Kidney epithelial cell (primary cell): Measurements from ENCODE around the gene PARP16. TPM values are rescaled to one million over a fixed set of nuclear protein-coding genes. Genes with fewer than 3 reads are reported as not detected.
"Not testable (repeated sequence)": the region's sequence is repeated elsewhere in the genome, so short reads cannot be mapped to it uniquely, and the experiment has no call there.

Experiments used
- DNase-seq: peaks from one replicate; pipeline ENCODE4 v3.0.0-alpha.2; 2010; ENCODE audit warnings: low read depth
- H3K27me3 ChIP-seq: 2 replicates; pipeline ENCODE4 v1.6.0; 2011; ENCODE audit warnings: low read length; ENCODE audit not compliant: control insufficient read depth, insufficient read depth
- H3K36me3 ChIP-seq: 2 replicates; pipeline ENCODE4 v1.5.1; 2011; ENCODE audit warnings: low read length; ENCODE audit not compliant: control insufficient read depth, insufficient read depth
- H3K4me3 ChIP-seq: 2 replicates; pipeline ENCODE4 v1.5.1; 2011; ENCODE audit warnings: low read depth, mild to moderate bottlenecking, control low read depth, low read length
- CTCF ChIP-seq: IDR thresholded peaks from 2 replicates; pipeline ENCODE4 v1.5.1; 2011; ENCODE audit warnings: mild to moderate bottlenecking, moderate library complexity, low read length, control low read depth, inconsistent platforms; ENCODE audit not compliant: insufficient read depth, poor library complexity, severe bottlenecking
- total RNA-seq: library from RNA; depleted of rRNA; stranded (reverse); fragments of >200 nt; gene quantifications from 2 replicates; pipeline ENCODE4 v1.2.3, GENCODE V29; 2015

The PARP16 gene
- total RNA-seq, 1 donor from 2014 or later, result 11.8 TPM

- Histone ChIP-seq H3K36me3 (no peaks in the 10 kb centered on the region), H3K27me3 (no peaks in the 10 kb centered on the region), H3K4me3 (no peak overlapping the region)
- DNase-seq, result no peak
- no peak for TF ChIP-seq CTCF
Measured at GRCh38 chr15:65233696-65234095, 53.0 kb downstream of the PARP16 start.

GRCh38 chr15:65232520-65232919 lies 54.2 kb downstream of the PARP16 start:
- no peaks in the 10 kb centered on the region for H3K27me3 ChIP-seq
- no peak overlapping the region for H3K4me3 ChIP-seq
- DNase-seq, result no peak
- no peak for TF ChIP-seq CTCF
- H3K36me3 ChIP-seq, result no peaks in the 10 kb centered on the region

- DNase-seq, result no peak
- Histone ChIP-seq H3K4me3 (no peak overlapping the region), H3K27me3 (no peaks in the 10 kb centered on the region), H3K36me3 (no peaks in the 10 kb centered on the region)
- no peak for TF ChIP-seq CTCF
Measured at GRCh38 chr15:65231306-65231705, 55.4 kb downstream of the PARP16 start.

- H3K27me3 ChIP-seq, H3K36me3 ChIP-seq, DNase-seq, H3K4me3 ChIP-seq: not testable (repeated sequence)
Measured at GRCh38 chr15:65226901-65227300, 59.8 kb downstream of the PARP16 start.

GRCh38 chr15:65226221-65226620 lies 60.5 kb downstream of the PARP16 start:
- Histone ChIP-seq H3K27me3 (no peaks in the 10 kb centered on the region), H3K36me3 (no peaks in the 10 kb centered on the region), H3K4me3 (no peak overlapping the region)
- no peak for DNase-seq
- no peak for TF ChIP-seq CTCF

- no peaks in the 10 kb centered on the region for H3K27me3 ChIP-seq
- no peak for TF ChIP-seq CTCF
Measured at GRCh38 chr15:65223996-65224395, 62.7 kb downstream of the PARP16 start.

GRCh38 chr15:65222891-65223290 lies 63.8 kb downstream of the PARP16 start:
- Histone ChIP-seq H3K4me3 (no peak overlapping the region), H3K27me3 (no peaks in the 10 kb centered on the region), H3K36me3 (no peaks in the 10 kb centered on the region)
- DNase-seq, result no peak
- TF ChIP-seq CTCF, result no peak

More at GRCh38 chr15:65223996-65224395, 62.7 kb downstream of the PARP16 start:
- no peak overlapping the region for H3K4me3 ChIP-seq
- no peak for DNase-seq
- H3K36me3 ChIP-seq, result no peaks in the 10 kb centered on the region
